Measurements from ENCODE around the gene MAB21L1. TPM values are rescaled to one million over a fixed set of nuclear protein-coding genes. Genes with fewer than 3 reads are reported as not detected.

Gene MAB21L1
- total and polyA plus RNA-seq, 4 donors = under 0.01 to 0.07 (median 0.03) TPM; not detected in 1

DNA sequence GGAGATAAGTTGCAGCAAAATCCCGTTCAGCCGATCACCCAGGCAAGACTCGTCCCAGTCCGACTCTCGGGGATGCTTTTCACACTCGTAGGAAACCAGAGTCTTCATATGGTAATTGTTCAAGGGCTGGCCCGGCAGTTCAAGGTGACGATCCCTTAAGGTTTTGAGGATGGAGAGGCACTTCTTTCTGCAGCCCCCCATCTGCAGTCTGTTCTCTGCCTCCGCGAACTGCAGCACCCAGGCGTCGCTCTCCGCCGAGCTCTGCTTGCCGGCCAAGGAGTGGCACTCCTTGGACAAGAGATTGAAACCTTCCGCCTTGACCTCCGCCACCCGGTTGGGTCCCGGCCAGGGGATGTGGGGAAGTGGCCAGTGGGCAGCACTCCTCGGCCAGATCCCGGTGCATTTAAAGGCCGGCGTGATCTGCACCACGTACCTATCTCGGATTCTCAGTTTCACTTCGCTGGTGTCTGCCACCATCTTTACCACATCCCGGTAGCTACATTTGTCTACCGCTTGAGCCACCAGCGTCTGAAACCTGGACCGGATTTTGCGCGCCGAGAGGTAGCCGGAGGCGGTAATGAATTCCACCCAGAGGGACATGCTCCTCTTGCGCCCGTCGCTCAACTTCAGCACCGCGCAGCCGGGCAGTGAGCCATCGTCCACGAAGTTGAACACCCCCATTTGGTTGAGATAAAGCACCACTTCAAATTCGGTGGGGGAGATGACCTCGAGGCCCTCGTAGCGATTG is 1.1 kb downstream of the MAB21L1 start:
- peaks cover 0 to 3% (median under 1%) of the 10 kb centered on the region in 4 donors for H3K9me3 ChIP-seq (ENCODE audit: control insufficient read depth in 4 of 4, low read length in 3 of 4)
- H3K36me3 ChIP-seq (ENCODE audit: control insufficient read depth in 4 of 4, insufficient read depth in 3 of 4, low read depth in 1 of 4, low read length in 3 of 4) = no peaks in the 10 kb centered on the region
- peaks cover 5 to 20% (median 14%) of the 10 kb centered on the region in 4 donors for H3K27me3 ChIP-seq (ENCODE audit: control insufficient read depth in 4 of 4, insufficient read depth in 4 of 4, low read length in 3 of 4)
- peak overlapping the region in 2 of 3 donors; percentile 38 to 49 for H3K4me3 ChIP-seq (ENCODE audit: low read depth in 1 of 3, low read length in 3 of 3)
- H3K27ac ChIP-seq (ENCODE audit: low read depth in 1 of 2, low read length in 2 of 2) = no peak overlapping the region
- peaks cover 8 to 18% (median 17%) of the 10 kb centered on the region in 4 donors for H3K4me1 ChIP-seq (ENCODE audit: control insufficient read depth in 4 of 4, insufficient read depth in 4 of 4, low read length in 3 of 4)
- TF ChIP-seq NR2F2 (IDR thresholded peaks at IDR 0.05) (no peak), HNF4A (conservative IDR thresholded peaks at IDR 0.05) (no peak), FOXA2 (IDR thresholded peaks at IDR 0.05) (no peak), SP1 (IDR thresholded peaks at IDR 0.05) (no peak), YY1 (IDR thresholded peaks at IDR 0.05) (no peak), FOXA1 (IDR thresholded peaks at IDR 0.05) (no peak), RAD21 (IDR thresholded peaks at IDR 0.05) (no peak), RXRA (IDR thresholded peaks at IDR 0.05) (no peak), JUND (IDR thresholded peaks at IDR 0.05) (no peak), GABPA (IDR thresholded peaks at IDR 0.05 in 1 of 2, conservative IDR thresholded peaks at IDR 0.05 in 1 of 2) (no peak), EGR1 (IDR thresholded peaks at IDR 0.05; ENCODE audit: low read depth in 2 of 2) (no peak), HNF4G (IDR thresholded peaks at IDR 0.05) (no peak), TAF1 (conservative IDR thresholded peaks at IDR 0.05) (no peak)
- TF ChIP-seq, protein P1, sequence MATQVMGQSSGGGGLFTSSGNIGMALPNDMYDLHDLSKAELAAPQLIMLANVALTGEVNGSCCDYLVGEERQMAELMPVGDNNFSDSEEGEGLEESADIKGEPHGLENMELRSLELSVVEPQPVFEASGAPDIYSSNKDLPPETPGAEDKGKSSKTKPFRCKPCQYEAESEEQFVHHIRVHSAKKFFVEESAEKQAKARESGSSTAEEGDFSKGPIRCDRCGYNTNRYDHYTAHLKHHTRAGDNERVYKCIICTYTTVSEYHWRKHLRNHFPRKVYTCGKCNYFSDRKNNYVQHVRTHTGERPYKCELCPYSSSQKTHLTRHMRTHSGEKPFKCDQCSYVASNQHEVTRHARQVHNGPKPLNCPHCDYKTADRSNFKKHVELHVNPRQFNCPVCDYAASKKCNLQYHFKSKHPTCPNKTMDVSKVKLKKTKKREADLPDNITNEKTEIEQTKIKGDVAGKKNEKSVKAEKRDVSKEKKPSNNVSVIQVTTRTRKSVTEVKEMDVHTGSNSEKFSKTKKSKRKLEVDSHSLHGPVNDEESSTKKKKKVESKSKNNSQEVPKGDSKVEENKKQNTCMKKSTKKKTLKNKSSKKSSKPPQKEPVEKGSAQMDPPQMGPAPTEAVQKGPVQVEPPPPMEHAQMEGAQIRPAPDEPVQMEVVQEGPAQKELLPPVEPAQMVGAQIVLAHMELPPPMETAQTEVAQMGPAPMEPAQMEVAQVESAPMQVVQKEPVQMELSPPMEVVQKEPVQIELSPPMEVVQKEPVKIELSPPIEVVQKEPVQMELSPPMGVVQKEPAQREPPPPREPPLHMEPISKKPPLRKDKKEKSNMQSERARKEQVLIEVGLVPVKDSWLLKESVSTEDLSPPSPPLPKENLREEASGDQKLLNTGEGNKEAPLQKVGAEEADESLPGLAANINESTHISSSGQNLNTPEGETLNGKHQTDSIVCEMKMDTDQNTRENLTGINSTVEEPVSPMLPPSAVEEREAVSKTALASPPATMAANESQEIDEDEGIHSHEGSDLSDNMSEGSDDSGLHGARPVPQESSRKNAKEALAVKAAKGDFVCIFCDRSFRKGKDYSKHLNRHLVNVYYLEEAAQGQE (IDR thresholded peaks at IDR 0.05) = no peak
- TF ChIP-seq, protein P2, sequence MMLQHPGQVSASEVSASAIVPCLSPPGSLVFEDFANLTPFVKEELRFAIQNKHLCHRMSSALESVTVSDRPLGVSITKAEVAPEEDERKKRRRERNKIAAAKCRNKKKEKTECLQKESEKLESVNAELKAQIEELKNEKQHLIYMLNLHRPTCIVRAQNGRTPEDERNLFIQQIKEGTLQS (IDR thresholded peaks at IDR 0.05) = no peak
- TF ChIP-seq, protein P3, sequence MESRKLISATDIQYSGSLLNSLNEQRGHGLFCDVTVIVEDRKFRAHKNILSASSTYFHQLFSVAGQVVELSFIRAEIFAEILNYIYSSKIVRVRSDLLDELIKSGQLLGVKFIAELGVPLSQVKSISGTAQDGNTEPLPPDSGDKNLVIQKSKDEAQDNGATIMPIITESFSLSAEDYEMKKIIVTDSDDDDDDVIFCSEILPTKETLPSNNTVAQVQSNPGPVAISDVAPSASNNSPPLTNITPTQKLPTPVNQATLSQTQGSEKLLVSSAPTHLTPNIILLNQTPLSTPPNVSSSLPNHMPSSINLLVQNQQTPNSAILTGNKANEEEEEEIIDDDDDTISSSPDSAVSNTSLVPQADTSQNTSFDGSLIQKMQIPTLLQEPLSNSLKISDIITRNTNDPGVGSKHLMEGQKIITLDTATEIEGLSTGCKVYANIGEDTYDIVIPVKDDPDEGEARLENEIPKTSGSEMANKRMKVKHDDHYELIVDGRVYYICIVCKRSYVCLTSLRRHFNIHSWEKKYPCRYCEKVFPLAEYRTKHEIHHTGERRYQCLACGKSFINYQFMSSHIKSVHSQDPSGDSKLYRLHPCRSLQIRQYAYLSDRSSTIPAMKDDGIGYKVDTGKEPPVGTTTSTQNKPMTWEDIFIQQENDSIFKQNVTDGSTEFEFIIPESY (IDR thresholded peaks at IDR 0.05) = no peak
- TF ChIP-seq, protein P4, sequence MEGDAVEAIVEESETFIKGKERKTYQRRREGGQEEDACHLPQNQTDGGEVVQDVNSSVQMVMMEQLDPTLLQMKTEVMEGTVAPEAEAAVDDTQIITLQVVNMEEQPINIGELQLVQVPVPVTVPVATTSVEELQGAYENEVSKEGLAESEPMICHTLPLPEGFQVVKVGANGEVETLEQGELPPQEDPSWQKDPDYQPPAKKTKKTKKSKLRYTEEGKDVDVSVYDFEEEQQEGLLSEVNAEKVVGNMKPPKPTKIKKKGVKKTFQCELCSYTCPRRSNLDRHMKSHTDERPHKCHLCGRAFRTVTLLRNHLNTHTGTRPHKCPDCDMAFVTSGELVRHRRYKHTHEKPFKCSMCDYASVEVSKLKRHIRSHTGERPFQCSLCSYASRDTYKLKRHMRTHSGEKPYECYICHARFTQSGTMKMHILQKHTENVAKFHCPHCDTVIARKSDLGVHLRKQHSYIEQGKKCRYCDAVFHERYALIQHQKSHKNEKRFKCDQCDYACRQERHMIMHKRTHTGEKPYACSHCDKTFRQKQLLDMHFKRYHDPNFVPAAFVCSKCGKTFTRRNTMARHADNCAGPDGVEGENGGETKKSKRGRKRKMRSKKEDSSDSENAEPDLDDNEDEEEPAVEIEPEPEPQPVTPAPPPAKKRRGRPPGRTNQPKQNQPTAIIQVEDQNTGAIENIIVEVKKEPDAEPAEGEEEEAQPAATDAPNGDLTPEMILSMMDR (IDR thresholded peaks at IDR 0.05; ENCODE audit: low read depth, low read length, missing input control) = no peak
- TF ChIP-seq, protein P5, sequence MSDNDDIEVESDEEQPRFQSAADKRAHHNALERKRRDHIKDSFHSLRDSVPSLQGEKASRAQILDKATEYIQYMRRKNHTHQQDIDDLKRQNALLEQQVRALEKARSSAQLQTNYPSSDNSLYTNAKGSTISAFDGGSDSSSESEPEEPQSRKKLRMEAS (IDR thresholded peaks at IDR 0.05) = no peak
- no peak overlapping the region for H3K9ac ChIP-seq (ENCODE audit: low read depth in 1 of 2, low read length in 2 of 2)
- DNase-seq (ENCODE audit: low spot score) = no peak
- 13% methylated on average over 47 of the region's 47 CpGs for WGBS

Data from liver (tissue), 9 donors.